Fibroblast of pulmonary artery (primary cell): ENCODE results near the gene MAP3K2.
A peak's percentile ranks its signal among the peaks of the same experiment; 100 is the strongest.

ENCODE experiments used
- DNase-seq: peaks from one replicate; pipeline ENCODE4 v3.0.0-alpha.2; 2010; ENCODE audit warnings: low read depth
- H3K4me3 ChIP-seq: replicated peaks from 2 replicates; pipeline ENCODE4 v1.5.1; 2011; ENCODE audit warnings: low read depth, mild to moderate bottlenecking, control low read depth, low read length, moderate library complexity
- CTCF ChIP-seq: IDR thresholded peaks from 2 replicates; pipeline ENCODE4 v1.5.1; 2011; ENCODE audit warnings: mild to moderate bottlenecking, control low read depth, low read length, inconsistent platforms; ENCODE audit errors: missing control alignments

MAP3K2 gene

GRCh38 chr2:127408807-127409099 is 21.0 kb upstream of the MAP3K2 start:
- no peak overlapping the region for H3K4me3 ChIP-seq
- no peak for TF ChIP-seq CTCF
- no peak for DNase-seq

- no peak for TF ChIP-seq CTCF
- H3K4me3 ChIP-seq: peak overlapping the region; percentile 40
- peak; percentile 92 for DNase-seq
Observed at GRCh38 chr2:127408004-127408806, 20.4 kb upstream of the MAP3K2 start.

GRCh38 chr2:127407661-127408003 is 19.9 kb upstream of the MAP3K2 start:
- no peak overlapping the region for H3K4me3 ChIP-seq
- TF ChIP-seq CTCF: no peak
- DNase-seq: no peak

- TF ChIP-seq CTCF: no peak
- no peak for DNase-seq
- H3K4me3 ChIP-seq: no peak overlapping the region
Observed at GRCh38 chr2:127407091-127407490, 19.3 kb upstream of the MAP3K2 start.

GRCh38 chr2:127406454-127406853 is 18.7 kb upstream of the MAP3K2 start:
- TF ChIP-seq CTCF: no peak
- no peak for DNase-seq
- no peak overlapping the region for H3K4me3 ChIP-seq

- no peak for TF ChIP-seq CTCF
- no peak for DNase-seq
Observed at GRCh38 chr2:127405255-127405610, 17.5 kb upstream of the MAP3K2 start.

GRCh38 chr2:127404466-127405254 is 16.9 kb upstream of the MAP3K2 start:
- no peak for DNase-seq
- no peak overlapping the region for H3K4me3 ChIP-seq
- no peak for TF ChIP-seq CTCF

More at GRCh38 chr2:127405255-127405610, 17.5 kb upstream of the MAP3K2 start:
- H3K4me3 ChIP-seq: no peak overlapping the region
